Measurements from ENCODE around the gene LAX1.
"Not testable (repeated sequence)": the region's sequence is repeated elsewhere in the genome, so short reads cannot be mapped to it uniquely, and the experiment has no call there.

The LAX1 gene

DNA sequence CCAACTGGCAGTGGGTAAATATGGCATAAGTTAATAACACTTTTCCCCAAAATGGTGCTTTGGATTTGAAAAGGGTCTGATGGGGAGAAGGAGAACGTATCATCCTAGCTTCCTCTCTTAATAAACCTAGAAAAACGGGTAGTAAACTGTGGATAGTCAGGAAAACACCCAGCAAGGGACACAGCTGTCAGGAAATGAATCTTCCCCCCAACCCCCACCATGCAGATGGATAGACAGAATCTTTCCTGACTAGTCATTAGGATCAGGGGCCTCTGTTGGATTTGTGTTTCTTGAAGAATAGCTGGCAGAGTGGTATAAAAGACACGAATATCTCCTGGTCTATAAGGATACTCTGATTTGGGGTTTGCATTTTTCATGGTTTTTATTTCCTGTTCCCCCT, 22.5 kb upstream of the LAX1 start:
- no peak overlapping the region for H3K4me3 ChIP-seq (ENCODE audit: low read length)
- TF ChIP-seq, protein P1, sequence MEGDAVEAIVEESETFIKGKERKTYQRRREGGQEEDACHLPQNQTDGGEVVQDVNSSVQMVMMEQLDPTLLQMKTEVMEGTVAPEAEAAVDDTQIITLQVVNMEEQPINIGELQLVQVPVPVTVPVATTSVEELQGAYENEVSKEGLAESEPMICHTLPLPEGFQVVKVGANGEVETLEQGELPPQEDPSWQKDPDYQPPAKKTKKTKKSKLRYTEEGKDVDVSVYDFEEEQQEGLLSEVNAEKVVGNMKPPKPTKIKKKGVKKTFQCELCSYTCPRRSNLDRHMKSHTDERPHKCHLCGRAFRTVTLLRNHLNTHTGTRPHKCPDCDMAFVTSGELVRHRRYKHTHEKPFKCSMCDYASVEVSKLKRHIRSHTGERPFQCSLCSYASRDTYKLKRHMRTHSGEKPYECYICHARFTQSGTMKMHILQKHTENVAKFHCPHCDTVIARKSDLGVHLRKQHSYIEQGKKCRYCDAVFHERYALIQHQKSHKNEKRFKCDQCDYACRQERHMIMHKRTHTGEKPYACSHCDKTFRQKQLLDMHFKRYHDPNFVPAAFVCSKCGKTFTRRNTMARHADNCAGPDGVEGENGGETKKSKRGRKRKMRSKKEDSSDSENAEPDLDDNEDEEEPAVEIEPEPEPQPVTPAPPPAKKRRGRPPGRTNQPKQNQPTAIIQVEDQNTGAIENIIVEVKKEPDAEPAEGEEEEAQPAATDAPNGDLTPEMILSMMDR (conservative IDR thresholded peaks at IDR 0.05; ENCODE audit: low read length): no peak
- DNase-seq (ENCODE audit: low read depth): no peak

DNA sequence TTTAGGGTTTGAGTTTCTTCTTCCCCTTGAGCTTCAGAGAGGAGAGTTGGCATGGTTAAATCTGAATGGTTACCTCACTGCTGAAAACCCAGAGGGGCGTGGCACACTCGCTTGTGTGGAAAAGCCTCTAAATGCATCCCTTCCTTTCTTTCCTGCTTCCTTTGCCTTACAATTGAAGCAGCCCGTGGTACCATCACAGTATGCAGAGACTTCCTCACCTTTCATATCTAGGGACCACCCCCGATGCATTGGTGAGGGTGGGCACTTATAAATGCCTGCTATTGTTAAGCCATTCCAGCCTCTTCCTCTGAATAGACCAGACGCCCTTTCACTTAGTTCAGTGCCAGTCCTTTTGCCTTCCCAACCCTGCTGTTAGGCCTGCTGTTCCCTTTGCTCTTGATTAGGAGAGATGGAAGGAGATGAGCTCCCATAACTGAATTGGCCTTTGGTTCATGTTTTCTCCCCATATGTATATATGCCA, 21.9 kb upstream of the LAX1 start:
- H3K4me3 ChIP-seq (ENCODE audit: low read length): no peak overlapping the region
- no peak for DNase-seq (ENCODE audit: low read depth)
- TF ChIP-seq, protein P1 (conservative IDR thresholded peaks at IDR 0.05; ENCODE audit: low read length): no peak

DNA sequence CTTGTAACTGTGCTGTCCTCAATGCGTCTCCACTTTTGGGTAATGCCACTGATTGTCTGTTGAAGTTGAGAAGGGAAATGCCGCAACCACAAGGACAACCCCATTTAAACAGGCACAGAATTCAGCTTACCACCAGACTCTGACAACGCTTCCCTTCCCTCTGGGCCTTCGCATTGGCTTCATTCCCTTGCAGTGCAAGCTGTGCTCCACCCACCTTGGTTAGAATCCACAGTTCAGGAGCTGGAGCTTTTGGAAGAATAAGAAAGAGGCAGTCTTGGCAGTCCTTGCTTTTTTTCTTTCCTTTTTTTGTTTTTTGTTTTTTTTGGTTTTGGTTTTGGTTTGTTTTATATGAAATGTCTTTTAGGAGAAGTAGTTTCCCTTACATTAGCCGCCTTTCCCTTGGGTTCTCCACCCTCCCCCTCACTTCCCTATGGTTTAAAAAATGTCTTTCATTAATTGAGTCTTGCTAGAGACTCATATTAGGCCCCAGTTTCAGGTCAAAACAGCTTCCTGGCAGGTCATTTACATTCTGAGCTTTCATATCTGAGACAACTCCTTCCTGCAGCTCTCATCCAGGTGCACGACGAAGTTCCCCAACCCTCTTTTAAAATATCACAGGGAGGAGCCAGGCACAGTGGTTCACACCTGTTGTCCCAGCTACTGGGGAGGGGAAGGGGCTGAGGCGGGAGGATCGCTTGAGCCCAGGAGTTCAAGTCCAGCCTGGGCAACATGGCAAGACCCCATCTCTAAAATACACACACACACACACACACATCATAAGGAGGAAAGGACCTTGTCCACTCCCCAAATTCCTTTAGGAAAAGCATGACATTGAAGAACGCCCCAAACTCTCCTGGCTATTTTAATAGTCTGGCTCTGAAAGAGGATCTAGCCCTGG, 20.7 kb upstream of the LAX1 start:
- peak; percentile 56 for DNase-seq (ENCODE audit: low read depth)
- no peak overlapping the region for H3K4me3 ChIP-seq (ENCODE audit: low read length)
- TF ChIP-seq, protein P1 (conservative IDR thresholded peaks at IDR 0.05; ENCODE audit: low read length): no peak

DNA sequence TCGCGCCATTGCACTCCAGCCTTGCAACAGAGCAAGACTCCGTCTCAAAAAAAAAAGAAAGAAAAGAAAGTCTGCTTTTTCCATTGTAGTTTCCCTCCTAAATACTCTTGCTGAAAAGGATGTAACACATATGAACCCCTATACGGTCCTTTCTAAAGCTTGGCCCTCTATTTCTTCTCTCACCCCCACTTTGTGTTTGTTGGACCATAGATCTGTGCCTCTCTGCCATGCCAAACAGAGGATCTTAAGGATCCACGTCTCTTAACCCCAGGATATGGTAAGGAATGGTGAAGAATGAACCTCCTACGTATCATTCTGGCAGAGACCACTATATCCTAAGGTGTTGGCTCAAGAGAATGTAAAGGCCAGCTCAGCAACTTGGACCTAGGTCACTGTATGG, 18.7 kb upstream of the LAX1 start:
- no peak for DNase-seq (ENCODE audit: low read depth)
- H3K4me3 ChIP-seq (ENCODE audit: low read length): no peak overlapping the region
- TF ChIP-seq, protein P1 (conservative IDR thresholded peaks at IDR 0.05; ENCODE audit: low read length): no peak

DNA sequence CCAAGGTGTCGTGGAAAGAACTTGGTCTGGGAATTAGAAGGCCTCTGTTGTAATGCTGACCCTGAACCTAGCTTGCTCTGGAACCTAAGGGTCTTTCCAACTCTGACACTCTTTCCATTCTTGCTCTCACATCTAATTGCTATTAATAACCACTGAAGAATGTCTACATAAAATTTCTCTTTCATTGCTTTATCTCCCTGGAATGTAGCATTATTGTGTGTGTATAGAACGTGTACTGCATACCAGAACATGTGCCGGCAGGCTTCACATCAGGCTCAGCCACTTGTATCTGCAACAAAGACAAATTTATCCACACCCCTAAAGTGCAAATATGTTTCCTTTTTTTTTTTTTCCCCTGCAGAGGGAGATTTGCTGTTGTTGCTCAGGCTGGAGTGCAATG, 13.9 kb upstream of the LAX1 start:
- TF ChIP-seq, protein P1 (conservative IDR thresholded peaks at IDR 0.05; ENCODE audit: low read length): no peak
- DNase-seq (ENCODE audit: low read depth): peak; percentile 74
- H3K4me3 ChIP-seq (ENCODE audit: low read length): no peak overlapping the region

DNA sequence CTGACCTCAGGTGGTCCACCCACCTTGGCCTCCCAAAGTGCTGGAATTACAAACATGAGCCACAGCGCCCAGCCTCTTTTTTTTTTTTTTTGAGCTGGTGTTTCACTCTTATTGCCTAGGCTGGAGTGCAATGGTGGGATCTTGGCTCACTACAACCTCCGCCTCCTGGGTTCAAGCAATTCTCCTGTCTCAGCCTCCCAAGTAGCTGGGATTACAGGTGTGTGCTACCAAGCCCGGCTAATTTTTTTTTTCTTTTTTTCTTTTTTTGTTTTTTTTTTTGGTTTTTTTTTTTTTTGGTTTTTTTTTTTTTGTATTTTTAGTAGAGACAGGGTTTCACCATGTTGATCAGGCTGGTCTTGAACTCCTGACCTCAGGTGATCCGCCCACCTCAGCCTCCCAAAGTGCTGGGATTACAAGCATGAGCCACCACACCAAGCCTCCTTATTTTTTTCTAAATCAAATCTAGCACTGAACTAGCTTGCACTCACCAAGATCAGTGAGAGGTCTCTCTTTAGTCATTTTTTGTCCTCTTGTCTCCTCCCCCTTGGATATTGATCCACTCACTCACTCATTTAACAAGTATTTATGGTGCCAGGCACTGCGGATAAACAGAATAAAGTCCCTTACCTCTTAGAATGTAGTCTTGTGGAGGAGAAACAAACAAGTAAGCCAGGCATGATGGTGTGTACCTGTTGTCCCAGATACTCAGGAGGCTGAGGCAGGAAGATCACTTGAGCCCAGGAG, 13.2 kb upstream of the LAX1 start:
- H3K4me3 ChIP-seq (ENCODE audit: low read length); DNase-seq (ENCODE audit: low read depth): not testable (repeated sequence)

DNA sequence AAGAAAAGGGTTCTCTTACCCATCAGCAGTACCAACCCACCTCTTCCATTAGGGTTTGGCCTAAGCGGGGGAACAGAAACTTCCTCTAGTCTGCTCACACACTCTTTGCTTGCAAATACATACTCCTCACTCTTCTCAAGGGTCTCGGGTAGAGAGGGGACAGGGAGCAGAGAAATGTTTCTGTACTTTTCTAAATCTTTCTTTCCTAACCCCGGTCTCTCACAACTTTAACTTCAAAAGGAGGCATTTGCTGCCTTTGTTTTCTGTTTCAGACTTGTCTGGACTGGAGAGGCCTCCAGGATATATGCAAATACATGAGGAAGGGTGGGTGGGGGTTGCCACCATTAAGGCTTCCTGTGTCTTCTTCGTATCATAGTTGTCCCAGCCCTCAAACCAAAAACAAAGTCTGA, 10.5 kb upstream of the LAX1 start:
- no peak for DNase-seq (ENCODE audit: low read depth)
- no peak overlapping the region for H3K4me3 ChIP-seq (ENCODE audit: low read length)
- TF ChIP-seq, protein P1 (conservative IDR thresholded peaks at IDR 0.05; ENCODE audit: low read length): no peak

All from AG10803 (cell line).